ENCODE measurements around the gene EML2.
A peak's percentile ranks its signal among the peaks of the same experiment; 100 is the strongest.

The EML2 gene

GRCh38 chr19:45584332-45585157 is 54.7 kb downstream of the EML2 start, which contains the start of gene OPA3:
OPA3 (minus strand) TSS chr19:45584802; CDS start chr19:45584764, 38 bp downstream.
- H3K36me3 ChIP-seq (ENCODE audit: control insufficient read depth in 2 of 2, insufficient read depth in 1 of 2, low read length in 2 of 2): peaks cover 0 to 7% of the 10 kb centered on the region in 2 experiments; a peak in 1 of 3 replicates
- H3K27ac ChIP-seq (ENCODE audit: extremely low read depth, low read depth, low read length): peak within 1 kb of the TSS; percentile 74
- CTCF ChIA-PET: interaction anchor here (0.6 to 2.4 kb wide), 8 partner anchors 9 to 106 kb away, joined by 3 to 10 read pairs (median 4); no protein-coding TSS in a partner anchor
- H3K4me1 ChIP-seq (ENCODE audit: control insufficient read depth, insufficient read depth, low read length): peaks cover 4% of the 10 kb centered on the region
- POLR2A ChIA-PET: interaction anchor here (0.6 to 1.5 kb wide), 18 partner anchors 9 to 307 kb away, joined by 3 to 22 read pairs (median 4); partner anchors contain the start of genes QPCTL, SIX5 and SYMPK
- H3K9me3 ChIP-seq (ENCODE audit: control insufficient read depth, insufficient read depth, low read depth, low read length): no peaks in the 10 kb centered on the region
- peak within 1 kb of the TSS; percentile 85 for H3K4me3 ChIP-seq (ENCODE audit: low read depth, low read length)
- no peak for TF ChIP-seq ZNF529 (tag by site-specific recombination; IDR thresholded peaks at IDR 0.05; ENCODE audit: insufficient replicate concordance)
- TF ChIP-seq ZNF132 (tag by site-specific recombination; IDR thresholded peaks at IDR 0.05; ENCODE audit: borderline replicate concordance): no peak
- TF ChIP-seq ZNF48 (tag by site-specific recombination; IDR thresholded peaks at IDR 0.05): no peak
- peak; percentile 27; the same call in 1 of the 2 replicates for TF ChIP-seq GLIS2 (tag by site-specific recombination; IDR thresholded peaks at IDR 0.05)
- TF ChIP-seq ZNF211 (tag by site-specific recombination; IDR thresholded peaks at IDR 0.05; ENCODE audit: low read depth): no peak
- no peak for TF ChIP-seq ZBTB48 (tag by site-specific recombination; IDR thresholded peaks at IDR 0.05)
- TF ChIP-seq ZNF280C (tag by site-specific recombination; IDR thresholded peaks at IDR 0.05): no peak
- no peak for TF ChIP-seq IKZF3 (tag by site-specific recombination; IDR thresholded peaks at IDR 0.05)
- TF ChIP-seq SP3 (tag by site-specific recombination; IDR thresholded peaks at IDR 0.05): peak; percentile 93
- no peak for TF ChIP-seq ZNF600 (tag by site-specific recombination; IDR thresholded peaks at IDR 0.05)
- TF ChIP-seq KLF17 (tag by site-specific recombination; IDR thresholded peaks at IDR 0.05): no peak
- TF ChIP-seq ZNF837 (tag by site-specific recombination; IDR thresholded peaks at IDR 0.05): no peak
- no peak for TF ChIP-seq PRDM4 (tag by site-specific recombination; IDR thresholded peaks at IDR 0.05)
- no peak for TF ChIP-seq ZNF350 (tag by site-specific recombination; IDR thresholded peaks at IDR 0.05)
- TF ChIP-seq ZNF704 (tag by site-specific recombination; IDR thresholded peaks at IDR 0.05): no peak
- no peak for TF ChIP-seq ZNF138 (tag by site-specific recombination; IDR thresholded peaks at IDR 0.05; ENCODE audit: borderline replicate concordance)
- TF ChIP-seq ZNF549 (tag by site-specific recombination; IDR thresholded peaks at IDR 0.05): no peak
- TF ChIP-seq REPIN1 (tag by site-specific recombination; IDR thresholded peaks at IDR 0.05; ENCODE audit: low read depth): no peak
- TF ChIP-seq ZNF645 (tag by site-specific recombination; IDR thresholded peaks at IDR 0.05): no peak
- TF ChIP-seq PRDM1 (tag by site-specific recombination; IDR thresholded peaks at IDR 0.05): no peak
- TF ChIP-seq ZNF23 (tag by site-specific recombination; IDR thresholded peaks at IDR 0.05; ENCODE audit: borderline replicate concordance): no peak
- TF ChIP-seq ZNF146 (tag by site-specific recombination; IDR thresholded peaks at IDR 0.05): no peak
- no peak for TF ChIP-seq ZNF544 (tag by site-specific recombination; IDR thresholded peaks at IDR 0.05)
- no peak for TF ChIP-seq ZNF768 (tag by site-specific recombination; IDR thresholded peaks at IDR 0.05)
- TF ChIP-seq ZNF214 (tag by site-specific recombination; IDR thresholded peaks at IDR 0.05; ENCODE audit: borderline replicate concordance): no peak
- peak; percentile 89 for TF ChIP-seq KLF10 (tag by site-specific recombination; IDR thresholded peaks at IDR 0.05)
- no peak for TF ChIP-seq ZNF426 (tag by site-specific recombination; IDR thresholded peaks at IDR 0.05)
- TF ChIP-seq ZNF391 (tag by site-specific recombination; IDR thresholded peaks at IDR 0.05; ENCODE audit: borderline replicate concordance, low read depth): no peak
- TF ChIP-seq TRIM28 (IDR thresholded peaks at IDR 0.05; ENCODE audit: borderline replicate concordance, low read length): no peak
- TF ChIP-seq MYNN (tag by site-specific recombination; IDR thresholded peaks at IDR 0.05; ENCODE audit: borderline replicate concordance): no peak
- no peak for TF ChIP-seq ZNF169 (tag by site-specific recombination; IDR thresholded peaks at IDR 0.05)
